ENCODE measurements around the gene SIX4.

Gene SIX4

GRCh38 chr14:60721326-60722106 is 2.6 kb downstream of the SIX4 start:
- TF ChIP-seq, protein P1, sequence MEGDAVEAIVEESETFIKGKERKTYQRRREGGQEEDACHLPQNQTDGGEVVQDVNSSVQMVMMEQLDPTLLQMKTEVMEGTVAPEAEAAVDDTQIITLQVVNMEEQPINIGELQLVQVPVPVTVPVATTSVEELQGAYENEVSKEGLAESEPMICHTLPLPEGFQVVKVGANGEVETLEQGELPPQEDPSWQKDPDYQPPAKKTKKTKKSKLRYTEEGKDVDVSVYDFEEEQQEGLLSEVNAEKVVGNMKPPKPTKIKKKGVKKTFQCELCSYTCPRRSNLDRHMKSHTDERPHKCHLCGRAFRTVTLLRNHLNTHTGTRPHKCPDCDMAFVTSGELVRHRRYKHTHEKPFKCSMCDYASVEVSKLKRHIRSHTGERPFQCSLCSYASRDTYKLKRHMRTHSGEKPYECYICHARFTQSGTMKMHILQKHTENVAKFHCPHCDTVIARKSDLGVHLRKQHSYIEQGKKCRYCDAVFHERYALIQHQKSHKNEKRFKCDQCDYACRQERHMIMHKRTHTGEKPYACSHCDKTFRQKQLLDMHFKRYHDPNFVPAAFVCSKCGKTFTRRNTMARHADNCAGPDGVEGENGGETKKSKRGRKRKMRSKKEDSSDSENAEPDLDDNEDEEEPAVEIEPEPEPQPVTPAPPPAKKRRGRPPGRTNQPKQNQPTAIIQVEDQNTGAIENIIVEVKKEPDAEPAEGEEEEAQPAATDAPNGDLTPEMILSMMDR (conservative IDR thresholded peaks at IDR 0.05; ENCODE audit: low read length), result peak; percentile 43

DNA sequence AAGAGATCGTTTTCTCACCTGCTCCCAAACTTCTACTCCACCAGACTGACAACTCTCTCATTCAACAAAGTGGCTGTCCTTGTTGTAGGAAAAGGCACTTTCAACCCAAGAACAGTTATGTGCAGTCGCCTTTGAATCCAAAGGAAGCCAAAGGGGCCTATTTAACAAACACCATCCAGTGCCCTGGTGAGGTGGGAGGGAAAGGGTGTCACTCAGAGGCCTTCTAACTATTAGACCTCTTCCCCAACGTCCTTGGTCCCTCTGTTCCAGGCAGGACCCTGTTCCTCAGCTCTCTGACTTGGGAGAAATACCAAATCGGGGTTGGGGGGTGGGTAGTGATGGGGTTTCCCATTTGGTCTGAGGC is 3.2 kb downstream of the SIX4 start:
- TF ChIP-seq, protein P1 (conservative IDR thresholded peaks at IDR 0.05; ENCODE audit: low read length), result no peak
- peak overlapping the region; percentile 87 for H3K4me3 ChIP-seq (ENCODE audit: low read length)
- DNase-seq (ENCODE audit: low read depth), result no peak

More at GRCh38 chr14:60721326-60722106, 2.6 kb downstream of the SIX4 start:
- peak; percentile 40 for DNase-seq (ENCODE audit: low read depth)
- H3K4me3 ChIP-seq (ENCODE audit: low read length), result peak overlapping the region; percentile 87

DNA sequence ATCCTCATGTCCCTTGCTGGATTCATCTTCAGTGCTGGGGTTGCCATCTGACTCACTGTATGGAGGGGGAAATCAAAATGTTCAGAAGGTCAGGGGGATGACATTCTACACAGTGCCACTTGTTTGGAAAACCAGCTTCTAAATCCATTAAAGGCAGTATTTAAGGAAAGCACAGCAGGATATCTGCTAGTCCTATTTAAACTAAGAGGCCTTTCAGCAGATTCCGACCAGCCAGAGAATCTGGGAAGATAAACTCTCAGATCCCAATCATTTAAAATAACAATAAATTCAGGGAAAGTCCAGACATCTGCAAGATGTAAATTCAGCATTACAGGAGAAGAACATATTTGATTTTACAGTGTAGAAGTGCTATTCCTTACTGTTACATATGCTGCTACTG is 3.8 kb downstream of the SIX4 start:
- DNase-seq (ENCODE audit: low read depth), result no peak
- H3K4me3 ChIP-seq (ENCODE audit: low read length), result no peak overlapping the region; the same call in 1 of the 2 replicates
- TF ChIP-seq, protein P1 (conservative IDR thresholded peaks at IDR 0.05; ENCODE audit: low read length), result no peak

DNA sequence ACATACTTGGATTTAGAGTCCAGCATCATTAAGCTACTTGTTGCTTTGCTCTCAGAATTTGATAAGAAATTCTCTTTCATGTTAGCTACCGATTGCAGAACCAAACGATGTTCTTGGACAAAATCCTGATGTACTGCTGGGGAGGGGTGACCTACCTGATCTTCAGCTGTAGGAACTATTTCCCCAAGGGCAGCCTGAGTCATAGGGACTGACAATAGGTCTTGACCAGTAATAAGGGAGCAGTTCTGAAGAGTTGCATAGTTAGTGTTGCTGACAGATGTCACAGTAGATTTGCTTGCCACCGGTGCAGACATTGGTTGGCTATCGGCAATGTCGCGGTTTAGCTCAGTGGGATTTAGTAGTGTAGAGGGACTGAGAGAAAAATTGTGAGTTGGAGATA is 10.6 kb downstream of the SIX4 start:
- H3K4me3 ChIP-seq (ENCODE audit: low read length), result no peak overlapping the region
- TF ChIP-seq, protein P1 (conservative IDR thresholded peaks at IDR 0.05; ENCODE audit: low read length), result no peak
- no peak for DNase-seq (ENCODE audit: low read depth)

GRCh38 chr14:60710494-60710893 is 13.7 kb downstream of the SIX4 start:
- TF ChIP-seq, protein P1 (conservative IDR thresholded peaks at IDR 0.05; ENCODE audit: low read length), result no peak

DNA sequence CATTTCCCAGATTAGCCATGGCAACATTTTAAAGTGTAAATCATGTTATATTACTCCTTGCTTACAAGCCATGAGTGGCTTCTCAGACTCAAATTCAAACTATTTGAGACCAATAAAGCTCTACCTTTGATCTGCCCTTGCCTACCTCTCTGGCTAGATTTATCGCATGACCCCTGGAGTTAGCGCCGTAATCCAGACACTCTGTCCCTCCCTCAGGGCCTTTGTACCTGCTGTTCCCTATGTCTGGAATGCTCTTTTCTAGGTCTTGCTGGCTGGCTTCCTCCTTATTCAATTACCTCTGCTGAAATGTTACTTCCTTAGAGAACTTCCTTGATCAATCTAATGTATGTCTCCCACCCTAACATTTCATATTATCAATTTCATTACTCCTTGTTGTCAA is 16.3 kb downstream of the SIX4 start:
- TF ChIP-seq, protein P1 (conservative IDR thresholded peaks at IDR 0.05; ENCODE audit: low read length), result no peak
- DNase-seq (ENCODE audit: low read depth), result no peak
- no peak overlapping the region for H3K4me3 ChIP-seq (ENCODE audit: low read length)

More at GRCh38 chr14:60710494-60710893, 13.7 kb downstream of the SIX4 start:
- no peak for DNase-seq (ENCODE audit: low read depth)
- no peak overlapping the region for H3K4me3 ChIP-seq (ENCODE audit: low read length)

GRCh38 chr14:60705100-60705499 is 19.1 kb downstream of the SIX4 start:
- no peak for DNase-seq (ENCODE audit: low read depth)
- H3K4me3 ChIP-seq (ENCODE audit: low read length), result no peak overlapping the region
- TF ChIP-seq, protein P1 (conservative IDR thresholded peaks at IDR 0.05; ENCODE audit: low read length), result no peak
